GM12878 (cell line): Measurements from ENCODE around the gene CTNNA2. TPM values are rescaled to one million over a fixed set of nuclear protein-coding genes. Genes with fewer than 3 reads are reported as not detected.

Experiments
- FOS ChIP-seq: IDR thresholded peaks from 3 replicates; pipeline ENCODE4 v1.6.1; 2011; ENCODE audit warnings: borderline replicate concordance; ENCODE audit not compliant: insufficient read length; ENCODE audit errors: extremely low read depth
- FOXM1 ChIP-seq: IDR thresholded peaks from 2 replicates; pipeline ENCODE4 v1.6.1; 2012; ENCODE audit warnings: low read depth, mild to moderate bottlenecking, inconsistent platforms, low read length, moderate library complexity
- RAD51 ChIP-seq: fragments of 450-650 bp; IDR thresholded peaks from 2 replicates; pipeline ENCODE4 v1.6.1; 2016; ENCODE audit warnings: moderate library complexity, mild to moderate bottlenecking, inconsistent platforms
- polyA plus RNA-seq, 11 experiments: library from polyadenylated mRNA; depleted of rRNA in 4 of 11; unstranded in 6 of 11; stranded (reverse) in 5 of 11; fragments of >200 nt; fragmentation: Nextera tagmentation in 4 of 11; fragmentation: Illumina TruSeq in 1 of 11; extraction: Ambion mirVana in 4 of 11; extraction: Trizol in 1 of 11; gene quantifications; 1 replicate in 1 of 11; 2 replicates in 10 of 11; pipeline versions ENCODE4 v1.2.1 to v1.2.3, GENCODE V29; 2011 to 2016; ENCODE audit warnings: inconsistent platforms in 2 of 11, missing spikeins in 2 of 11, low read depth in 1 of 11
- total RNA-seq, 4 experiments: library from RNA; depleted of rRNA in 3 of 4; stranded (reverse); fragments of >200 nt in 3 of 4; fragmentation: Illumina TruSeq in 1 of 4; extraction: Trizol in 1 of 4; gene quantifications; 2 replicates each; pipeline versions ENCODE4 v1.2.1 to v1.2.3, GENCODE V29; 2013 to 2021
- TF ChIP-seq, protein P1 (sequence below): fragments of 450-650 bp; IDR thresholded peaks from 2 replicates; pipeline ENCODE4 v1.6.1; 2016; ENCODE audit warnings: mild to moderate bottlenecking, moderate library complexity, borderline replicate concordance
- TF ChIP-seq, protein P2 (sequence below): IDR thresholded peaks from 2 replicates; pipeline ENCODE4 v1.6.1; 2011; ENCODE audit warnings: low read depth, mild to moderate bottlenecking, low read length, moderate library complexity, borderline replicate concordance; ENCODE audit errors: extremely low read depth
- TF ChIP-seq, protein P3 (sequence below): fragments of 450-650 bp; IDR thresholded peaks from 2 replicates; pipeline ENCODE4 v1.6.1; 2016; ENCODE audit warnings: mild to moderate bottlenecking
- TF ChIP-seq, protein P4 (sequence below): fragments of 450-650 bp; IDR thresholded peaks from 2 replicates; pipeline ENCODE4 v1.6.1; 2017; ENCODE audit warnings: mild to moderate bottlenecking, moderate library complexity

CTNNA2 gene
- total and polyA plus RNA-seq, 10 of the 15 experiments (the other 5 are each of a cell fraction or from before 2014, with no cell fraction given): 2.4 to 36.2 (median 6.6) TPM

DNA sequence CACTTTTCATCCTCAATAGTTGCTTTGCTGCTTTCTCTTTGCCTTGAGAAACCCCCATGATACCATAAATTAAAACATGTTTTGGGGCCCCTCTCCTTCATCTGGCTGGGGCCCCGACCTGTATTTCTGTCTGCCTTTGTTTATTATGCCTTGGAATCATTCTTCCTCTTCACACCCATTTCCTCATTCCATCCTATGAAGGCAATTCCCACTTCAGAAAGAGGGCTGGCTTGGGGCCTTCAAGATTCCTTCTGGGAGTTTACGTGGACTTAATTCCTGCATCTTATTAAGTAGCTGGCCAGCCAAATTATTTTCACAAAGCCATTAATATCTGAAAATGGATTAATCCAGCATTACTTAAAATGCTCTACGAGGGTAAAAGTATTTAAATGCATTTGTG is 798.5 kb downstream of the CTNNA2 start (continued):
- TF ChIP-seq, protein P1, sequence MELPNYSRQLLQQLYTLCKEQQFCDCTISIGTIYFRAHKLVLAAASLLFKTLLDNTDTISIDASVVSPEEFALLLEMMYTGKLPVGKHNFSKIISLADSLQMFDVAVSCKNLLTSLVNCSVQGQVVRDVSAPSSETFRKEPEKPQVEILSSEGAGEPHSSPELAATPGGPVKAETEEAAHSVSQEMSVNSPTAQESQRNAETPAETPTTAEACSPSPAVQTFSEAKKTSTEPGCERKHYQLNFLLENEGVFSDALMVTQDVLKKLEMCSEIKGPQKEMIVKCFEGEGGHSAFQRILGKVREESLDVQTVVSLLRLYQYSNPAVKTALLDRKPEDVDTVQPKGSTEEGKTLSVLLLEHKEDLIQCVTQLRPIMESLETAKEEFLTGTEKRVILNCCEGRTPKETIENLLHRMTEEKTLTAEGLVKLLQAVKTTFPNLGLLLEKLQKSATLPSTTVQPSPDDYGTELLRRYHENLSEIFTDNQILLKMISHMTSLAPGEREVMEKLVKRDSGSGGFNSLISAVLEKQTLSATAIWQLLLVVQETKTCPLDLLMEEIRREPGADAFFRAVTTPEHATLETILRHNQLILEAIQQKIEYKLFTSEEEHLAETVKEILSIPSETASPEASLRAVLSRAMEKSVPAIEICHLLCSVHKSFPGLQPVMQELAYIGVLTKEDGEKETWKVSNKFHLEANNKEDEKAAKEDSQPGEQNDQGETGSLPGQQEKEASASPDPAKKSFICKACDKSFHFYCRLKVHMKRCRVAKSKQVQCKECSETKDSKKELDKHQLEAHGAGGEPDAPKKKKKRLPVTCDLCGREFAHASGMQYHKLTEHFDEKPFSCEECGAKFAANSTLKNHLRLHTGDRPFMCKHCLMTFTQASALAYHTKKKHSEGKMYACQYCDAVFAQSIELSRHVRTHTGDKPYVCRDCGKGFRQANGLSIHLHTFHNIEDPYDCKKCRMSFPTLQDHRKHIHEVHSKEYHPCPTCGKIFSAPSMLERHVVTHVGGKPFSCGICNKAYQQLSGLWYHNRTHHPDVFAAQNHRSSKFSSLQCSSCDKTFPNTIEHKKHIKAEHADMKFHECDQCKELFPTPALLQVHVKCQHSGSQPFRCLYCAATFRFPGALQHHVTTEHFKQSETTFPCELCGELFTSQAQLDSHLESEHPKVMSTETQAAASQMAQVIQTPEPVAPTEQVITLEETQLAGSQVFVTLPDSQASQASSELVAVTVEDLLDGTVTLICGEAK: no peak
- TF ChIP-seq, protein P2, sequence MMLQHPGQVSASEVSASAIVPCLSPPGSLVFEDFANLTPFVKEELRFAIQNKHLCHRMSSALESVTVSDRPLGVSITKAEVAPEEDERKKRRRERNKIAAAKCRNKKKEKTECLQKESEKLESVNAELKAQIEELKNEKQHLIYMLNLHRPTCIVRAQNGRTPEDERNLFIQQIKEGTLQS: no peak
- TF ChIP-seq, protein P3, sequence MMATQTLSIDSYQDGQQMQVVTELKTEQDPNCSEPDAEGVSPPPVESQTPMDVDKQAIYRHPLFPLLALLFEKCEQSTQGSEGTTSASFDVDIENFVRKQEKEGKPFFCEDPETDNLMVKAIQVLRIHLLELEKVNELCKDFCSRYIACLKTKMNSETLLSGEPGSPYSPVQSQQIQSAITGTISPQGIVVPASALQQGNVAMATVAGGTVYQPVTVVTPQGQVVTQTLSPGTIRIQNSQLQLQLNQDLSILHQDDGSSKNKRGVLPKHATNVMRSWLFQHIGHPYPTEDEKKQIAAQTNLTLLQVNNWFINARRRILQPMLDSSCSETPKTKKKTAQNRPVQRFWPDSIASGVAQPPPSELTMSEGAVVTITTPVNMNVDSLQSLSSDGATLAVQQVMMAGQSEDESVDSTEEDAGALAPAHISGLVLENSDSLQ: no peak
- no peak for TF ChIP-seq RAD51
- no peak for TF ChIP-seq FOXM1
- TF ChIP-seq, protein P4, sequence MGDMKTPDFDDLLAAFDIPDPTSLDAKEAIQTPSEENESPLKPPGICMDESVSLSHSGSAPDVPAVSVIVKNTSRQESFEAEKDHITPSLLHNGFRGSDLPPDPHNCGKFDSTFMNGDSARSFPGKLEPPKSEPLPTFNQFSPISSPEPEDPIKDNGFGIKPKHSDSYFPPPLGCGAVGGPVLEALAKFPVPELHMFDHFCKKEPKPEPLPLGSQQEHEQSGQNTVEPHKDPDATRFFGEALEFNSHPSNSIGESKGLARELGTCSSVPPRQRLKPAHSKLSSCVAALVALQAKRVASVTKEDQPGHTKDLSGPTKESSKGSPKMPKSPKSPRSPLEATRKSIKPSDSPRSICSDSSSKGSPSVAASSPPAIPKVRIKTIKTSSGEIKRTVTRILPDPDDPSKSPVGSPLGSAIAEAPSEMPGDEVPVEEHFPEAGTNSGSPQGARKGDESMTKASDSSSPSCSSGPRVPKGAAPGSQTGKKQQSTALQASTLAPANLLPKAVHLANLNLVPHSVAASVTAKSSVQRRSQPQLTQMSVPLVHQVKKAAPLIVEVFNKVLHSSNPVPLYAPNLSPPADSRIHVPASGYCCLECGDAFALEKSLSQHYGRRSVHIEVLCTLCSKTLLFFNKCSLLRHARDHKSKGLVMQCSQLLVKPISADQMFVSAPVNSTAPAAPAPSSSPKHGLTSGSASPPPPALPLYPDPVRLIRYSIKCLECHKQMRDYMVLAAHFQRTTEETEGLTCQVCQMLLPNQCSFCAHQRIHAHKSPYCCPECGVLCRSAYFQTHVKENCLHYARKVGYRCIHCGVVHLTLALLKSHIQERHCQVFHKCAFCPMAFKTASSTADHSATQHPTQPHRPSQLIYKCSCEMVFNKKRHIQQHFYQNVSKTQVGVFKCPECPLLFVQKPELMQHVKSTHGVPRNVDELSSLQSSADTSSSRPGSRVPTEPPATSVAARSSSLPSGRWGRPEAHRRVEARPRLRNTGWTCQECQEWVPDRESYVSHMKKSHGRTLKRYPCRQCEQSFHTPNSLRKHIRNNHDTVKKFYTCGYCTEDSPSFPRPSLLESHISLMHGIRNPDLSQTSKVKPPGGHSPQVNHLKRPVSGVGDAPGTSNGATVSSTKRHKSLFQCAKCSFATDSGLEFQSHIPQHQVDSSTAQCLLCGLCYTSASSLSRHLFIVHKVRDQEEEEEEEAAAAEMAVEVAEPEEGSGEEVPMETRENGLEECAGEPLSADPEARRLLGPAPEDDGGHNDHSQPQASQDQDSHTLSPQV: no peak
- no peak for TF ChIP-seq FOS
